DOHH2 (cell line): ENCODE results near the gene DDR1.

Source experiments
- H3F3A ChIP-seq: fragments of 200-600 bp; sonication (generic), shearing (Covaris generic); 2 replicates; pipeline ENCODE4 v1.6.0; 2016; ENCODE audit warnings: antibody characterized with exemption, mild to moderate bottlenecking; ENCODE audit not compliant: control insufficient read depth, insufficient read depth
- H3K27ac ChIP-seq: fragments of 200-600 bp; sonication (generic); 2 replicates; pipeline ENCODE4 v1.5.1; 2014; ENCODE audit warnings: low read depth, mild to moderate bottlenecking, low read length, moderate library complexity
- H3K27me3 ChIP-seq: fragments of 200-600 bp; sonication (generic); 2 replicates; pipeline ENCODE4 v1.6.1; 2014; ENCODE audit warnings: mild to moderate bottlenecking, low read length, mixed read lengths; ENCODE audit not compliant: control insufficient read depth
- H3K36me3 ChIP-seq: fragments of 200-600 bp; sonication (generic); 2 replicates; pipeline ENCODE4 v1.6.1; 2014; ENCODE audit warnings: mild to moderate bottlenecking, low read length, moderate library complexity, mixed read lengths; ENCODE audit not compliant: control insufficient read depth
- H3K4me1 ChIP-seq: fragments of 200-600 bp; sonication (generic); 2 replicates; pipeline ENCODE4 v1.6.1; 2014; ENCODE audit warnings: mild to moderate bottlenecking, low read length, mixed read lengths; ENCODE audit not compliant: control insufficient read depth
- H3K4me2 ChIP-seq: fragments of 200-600 bp; sonication (generic); 2 replicates; pipeline ENCODE4 v1.6.0; 2014; ENCODE audit warnings: mild to moderate bottlenecking, low read length, moderate library complexity
- H3K4me3 ChIP-seq: fragments of 200-600 bp; sonication (generic); 2 replicates; pipeline ENCODE4 v1.5.1; 2014; ENCODE audit warnings: mild to moderate bottlenecking, low read length, mixed read lengths
- H3K79me2 ChIP-seq: fragments of 200-600 bp; sonication (generic); 2 replicates; pipeline ENCODE4 v1.6.1; 2014; ENCODE audit warnings: mild to moderate bottlenecking, low read length, mixed read lengths; ENCODE audit not compliant: control insufficient read depth
- H3K9me2 ChIP-seq: fragments of 200-600 bp; sonication (generic); replicated peaks from 2 replicates; pipeline ENCODE4 v1.6.1; 2014; ENCODE audit warnings: mild to moderate bottlenecking, low read length, mixed read lengths; ENCODE audit not compliant: control insufficient read depth
- H3K9me3 ChIP-seq: fragments of 200-600 bp; sonication (generic); 2 replicates; pipeline ENCODE4 v1.6.1; 2014; ENCODE audit warnings: antibody characterized with exemption, low read length, mixed read lengths; ENCODE audit not compliant: control insufficient read depth, insufficient read depth
- H4K20me1 ChIP-seq: fragments of 200-600 bp; sonication (generic); 2 replicates; pipeline ENCODE4 v1.6.0; 2014; ENCODE audit warnings: low read depth, mild to moderate bottlenecking, antibody characterized with exemption, low read length, moderate library complexity; ENCODE audit not compliant: control insufficient read depth, insufficient read depth
- CTCF ChIP-seq: fragments of 200-600 bp; sonication (generic); IDR thresholded peaks from one replicate; pipeline ENCODE4 v1.5.1; 2014; ENCODE audit warnings: antibody characterized with exemption, mild to moderate bottlenecking, low read depth, low read length; ENCODE audit not compliant: poor library complexity, severe bottlenecking
- EZH2phosphoT487 ChIP-seq: fragments of 200-600 bp; sonication (generic); IDR thresholded peaks from 2 replicates; pipeline ENCODE4 v1.6.1; 2017; ENCODE audit warnings: borderline replicate concordance, mild to moderate bottlenecking, antibody characterized with exemption, low read length, moderate library complexity, mixed read lengths

DDR1 gene

GRCh38 chr6:30947231-30947630 lies 62.9 kb downstream of the DDR1 start:
- Histone ChIP-seq H3K4me1 (no peaks in the 10 kb centered on the region), H3K27me3 (peaks cover 35% of the 10 kb centered on the region), H3K9me3 (no peaks in the 10 kb centered on the region), H4K20me1 (no peaks in the 10 kb centered on the region), H3K4me2 (no peak overlapping the region), H3K9me2 (no peaks in the 10 kb centered on the region), H3K79me2 (no peaks in the 10 kb centered on the region), H3K36me3 (no peaks in the 10 kb centered on the region), H3F3A (no peaks in the 10 kb centered on the region), H3K4me3 (no peak overlapping the region), H3K27ac (no peak overlapping the region)
- TF ChIP-seq CTCF: no peak
- no peak for TF ChIP-seq EZH2phosphoT487

GRCh38 chr6:30948811-30949210 lies 64.5 kb downstream of the DDR1 start:
- H3K36me3 ChIP-seq: no peaks in the 10 kb centered on the region
- no peaks in the 10 kb centered on the region for H3K4me1 ChIP-seq

More at GRCh38 chr6:30948811-30949210, 64.5 kb downstream of the DDR1 start:
- H3K9me2 ChIP-seq: no peaks in the 10 kb centered on the region
- H3K27me3 ChIP-seq: peaks cover 42% of the 10 kb centered on the region
- no peak overlapping the region for H3K4me3 ChIP-seq
- TF ChIP-seq CTCF: no peak
- TF ChIP-seq EZH2phosphoT487: no peak
- no peaks in the 10 kb centered on the region for H3F3A ChIP-seq
- H4K20me1 ChIP-seq: no peaks in the 10 kb centered on the region
- H3K4me2 ChIP-seq: no peak overlapping the region
- H3K79me2 ChIP-seq: no peaks in the 10 kb centered on the region
- no peak overlapping the region for H3K27ac ChIP-seq
- H3K9me3 ChIP-seq: no peaks in the 10 kb centered on the region
